HEK293 (cell line): ENCODE results near the gene NOL4L.
A peak's percentile ranks its signal among the peaks of the same experiment; 100 is the strongest.

Experiments used
- HOXC10 ChIP-seq: sonication (generic); formaldehyde crosslinking; IDR thresholded peaks from 2 replicates; pipeline ENCODE4 v1.8.1; 2023; ENCODE audit warnings: mild to moderate bottlenecking, missing genetic modification reagents
- KLF16 ChIP-seq: fragments of 450-650 bp; formaldehyde crosslinking; IDR thresholded peaks from 2 replicates; pipeline ENCODE4 v1.5.1; 2017; ENCODE audit warnings: missing biosample characterization, missing genetic modification characterization
- MYNN ChIP-seq: fragments of 450-650 bp; formaldehyde crosslinking; IDR thresholded peaks from 2 replicates; pipeline ENCODE4 v1.5.1; 2016; ENCODE audit warnings: missing biosample characterization, missing genetic modification characterization, borderline replicate concordance
- OVOL3 ChIP-seq: fragments of 450-650 bp; formaldehyde crosslinking; IDR thresholded peaks from 2 replicates; pipeline ENCODE4 v1.5.1; 2016; ENCODE audit warnings: missing biosample characterization, missing genetic modification characterization
- PRDM6 ChIP-seq: fragments of 450-650 bp; formaldehyde crosslinking; IDR thresholded peaks from 2 replicates; pipeline ENCODE4 v1.5.1; 2017; ENCODE audit warnings: missing biosample characterization, missing genetic modification characterization
- REPIN1 ChIP-seq: fragments of 450-650 bp; formaldehyde crosslinking; IDR thresholded peaks from 2 replicates; pipeline ENCODE4 v1.5.1; 2017; ENCODE audit warnings: missing biosample characterization, missing genetic modification characterization, low read depth
- ZBTB20 ChIP-seq: fragments of 450-650 bp; formaldehyde crosslinking; IDR thresholded peaks from 2 replicates; pipeline ENCODE4 v1.5.1; 2016; ENCODE audit warnings: missing biosample characterization, missing genetic modification characterization
- ZNF112 ChIP-seq: fragments of 450-650 bp; formaldehyde crosslinking; IDR thresholded peaks from 2 replicates; pipeline ENCODE4 v1.5.0; 2017; ENCODE audit warnings: missing biosample characterization, missing genetic modification characterization
- ZNF132 ChIP-seq: fragments of 450-650 bp; formaldehyde crosslinking; IDR thresholded peaks from 2 replicates; pipeline ENCODE4 v1.5.1; 2017; ENCODE audit warnings: missing biosample characterization, missing genetic modification characterization, borderline replicate concordance
- ZNF24 ChIP-seq: fragments of 450-650 bp; formaldehyde crosslinking; IDR thresholded peaks from 2 replicates; pipeline ENCODE4 v1.5.1; 2016; ENCODE audit warnings: missing biosample characterization, missing genetic modification characterization
- ZNF350 ChIP-seq: fragments of 450-650 bp; formaldehyde crosslinking; IDR thresholded peaks from 2 replicates; pipeline ENCODE4 v1.5.0; 2017; ENCODE audit warnings: missing biosample characterization, mild to moderate bottlenecking, missing genetic modification characterization
- ZNF514 ChIP-seq: fragments of 450-650 bp; formaldehyde crosslinking; IDR thresholded peaks from 2 replicates; pipeline ENCODE4 v1.5.1; 2016; ENCODE audit warnings: missing biosample characterization, missing genetic modification characterization
- ZNF530 ChIP-seq: fragments of 450-650 bp; formaldehyde crosslinking; IDR thresholded peaks from 2 replicates; pipeline ENCODE4 v1.5.1; 2016; ENCODE audit warnings: low read depth, missing biosample characterization, missing genetic modification characterization
- ZNF629 ChIP-seq: fragments of 450-650 bp; formaldehyde crosslinking; IDR thresholded peaks from 2 replicates; pipeline ENCODE4 v1.5.1; 2017; ENCODE audit warnings: missing biosample characterization, missing genetic modification characterization
- ZNF658 ChIP-seq: fragments of 450-650 bp; formaldehyde crosslinking; IDR thresholded peaks from 2 replicates; pipeline ENCODE4; 2016; ENCODE audit warnings: missing biosample characterization, missing genetic modification characterization
- ZNF677 ChIP-seq: fragments of 450-650 bp; IDR thresholded peaks from 2 replicates; pipeline ENCODE4 v1.5.0; 2018; ENCODE audit warnings: missing biosample characterization, mild to moderate bottlenecking, missing genetic modification characterization, moderate library complexity
- ZNF707 ChIP-seq: fragments of 450-650 bp; formaldehyde crosslinking; IDR thresholded peaks from 2 replicates; pipeline ENCODE4 v1.5.1; 2016; ENCODE audit warnings: missing biosample characterization, missing genetic modification characterization
- ZNF837 ChIP-seq: fragments of 450-650 bp; formaldehyde crosslinking; IDR thresholded peaks from 2 replicates; pipeline ENCODE4 v1.5.1; 2016; ENCODE audit warnings: missing biosample characterization, missing genetic modification characterization
- TF ChIP-seq, protein P1 (sequence below): fragments of 450-650 bp; formaldehyde crosslinking; IDR thresholded peaks from 2 replicates; pipeline ENCODE4 v1.5.1; 2016; ENCODE audit warnings: missing biosample characterization, missing genetic modification characterization
- TF ChIP-seq, protein P2 (sequence below): fragments of 450-650 bp; formaldehyde crosslinking; IDR thresholded peaks from 2 replicates; pipeline ENCODE4 v1.5.1; 2017; ENCODE audit warnings: missing biosample characterization, missing genetic modification characterization
- TF ChIP-seq, protein P3 (sequence below): fragments of 450-650 bp; formaldehyde crosslinking; IDR thresholded peaks from 2 replicates; pipeline ENCODE4 v1.5.1; 2017; ENCODE audit warnings: missing biosample characterization, missing genetic modification characterization
- TF ChIP-seq, protein P4 (sequence below): fragments of 450-650 bp; formaldehyde crosslinking; IDR thresholded peaks from 2 replicates; pipeline ENCODE4 v1.5.1; 2016; ENCODE audit warnings: missing biosample characterization, missing genetic modification characterization, low read depth
- TF ChIP-seq, protein P5 (sequence below): fragments of 450-650 bp; formaldehyde crosslinking; IDR thresholded peaks from 2 replicates; pipeline ENCODE4 v1.5.1; 2016; ENCODE audit warnings: missing biosample characterization, missing genetic modification characterization
- TF ChIP-seq, protein P6 (sequence below): fragments of 450-650 bp; formaldehyde crosslinking; IDR thresholded peaks from 2 replicates; pipeline ENCODE4 v1.5.1; 2017; ENCODE audit warnings: missing biosample characterization, mild to moderate bottlenecking, missing genetic modification characterization, moderate library complexity

NOL4L gene

GRCh38 chr20:32567384-32568178, 17.6 kb downstream of the NOL4L start (continued):
- TF ChIP-seq, protein P1, sequence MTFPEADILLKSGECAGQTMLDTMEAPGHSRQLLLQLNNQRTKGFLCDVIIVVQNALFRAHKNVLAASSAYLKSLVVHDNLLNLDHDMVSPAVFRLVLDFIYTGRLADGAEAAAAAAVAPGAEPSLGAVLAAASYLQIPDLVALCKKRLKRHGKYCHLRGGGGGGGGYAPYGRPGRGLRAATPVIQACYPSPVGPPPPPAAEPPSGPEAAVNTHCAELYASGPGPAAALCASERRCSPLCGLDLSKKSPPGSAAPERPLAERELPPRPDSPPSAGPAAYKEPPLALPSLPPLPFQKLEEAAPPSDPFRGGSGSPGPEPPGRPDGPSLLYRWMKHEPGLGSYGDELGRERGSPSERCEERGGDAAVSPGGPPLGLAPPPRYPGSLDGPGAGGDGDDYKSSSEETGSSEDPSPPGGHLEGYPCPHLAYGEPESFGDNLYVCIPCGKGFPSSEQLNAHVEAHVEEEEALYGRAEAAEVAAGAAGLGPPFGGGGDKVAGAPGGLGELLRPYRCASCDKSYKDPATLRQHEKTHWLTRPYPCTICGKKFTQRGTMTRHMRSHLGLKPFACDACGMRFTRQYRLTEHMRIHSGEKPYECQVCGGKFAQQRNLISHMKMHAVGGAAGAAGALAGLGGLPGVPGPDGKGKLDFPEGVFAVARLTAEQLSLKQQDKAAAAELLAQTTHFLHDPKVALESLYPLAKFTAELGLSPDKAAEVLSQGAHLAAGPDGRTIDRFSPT (tag by site-specific recombination): 0 out of 2 replicates have a peak, but pooled peaks have one; percentile 19
- TF ChIP-seq ZNF629 (tag by site-specific recombination) (no peak), ZBTB20 (tag by site-specific recombination) (peak; percentile 21; the same call in 1 of the 2 replicates), ZNF514 (tag by site-specific recombination) (no peak), ZNF837 (tag by site-specific recombination) (no peak), ZNF677 (tag by site-specific recombination) (no peak), KLF16 (no peak), PRDM6 (tag by site-specific recombination) (no peak), ZNF658 (tag by site-specific recombination) (peak; percentile 68), HOXC10 (no peak), OVOL3 (tag by site-specific recombination) (no peak), ZNF530 (tag by site-specific recombination) (no peak), ZNF350 (tag by site-specific recombination) (no peak), MYNN (tag by site-specific recombination) (no peak), ZNF24 (no peak), ZNF112 (tag by site-specific recombination) (no peak), ZNF707 (tag by site-specific recombination) (no peak), ZNF132 (no peak), REPIN1 (tag by site-specific recombination) (no peak)
- TF ChIP-seq, protein P2, sequence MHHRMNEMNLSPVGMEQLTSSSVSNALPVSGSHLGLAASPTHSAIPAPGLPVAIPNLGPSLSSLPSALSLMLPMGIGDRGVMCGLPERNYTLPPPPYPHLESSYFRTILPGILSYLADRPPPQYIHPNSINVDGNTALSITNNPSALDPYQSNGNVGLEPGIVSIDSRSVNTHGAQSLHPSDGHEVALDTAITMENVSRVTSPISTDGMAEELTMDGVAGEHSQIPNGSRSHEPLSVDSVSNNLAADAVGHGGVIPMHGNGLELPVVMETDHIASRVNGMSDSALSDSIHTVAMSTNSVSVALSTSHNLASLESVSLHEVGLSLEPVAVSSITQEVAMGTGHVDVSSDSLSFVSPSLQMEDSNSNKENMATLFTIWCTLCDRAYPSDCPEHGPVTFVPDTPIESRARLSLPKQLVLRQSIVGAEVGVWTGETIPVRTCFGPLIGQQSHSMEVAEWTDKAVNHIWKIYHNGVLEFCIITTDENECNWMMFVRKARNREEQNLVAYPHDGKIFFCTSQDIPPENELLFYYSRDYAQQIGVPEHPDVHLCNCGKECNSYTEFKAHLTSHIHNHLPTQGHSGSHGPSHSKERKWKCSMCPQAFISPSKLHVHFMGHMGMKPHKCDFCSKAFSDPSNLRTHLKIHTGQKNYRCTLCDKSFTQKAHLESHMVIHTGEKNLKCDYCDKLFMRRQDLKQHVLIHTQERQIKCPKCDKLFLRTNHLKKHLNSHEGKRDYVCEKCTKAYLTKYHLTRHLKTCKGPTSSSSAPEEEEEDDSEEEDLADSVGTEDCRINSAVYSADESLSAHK (tag by site-specific recombination): no peak
- TF ChIP-seq, protein P3, sequence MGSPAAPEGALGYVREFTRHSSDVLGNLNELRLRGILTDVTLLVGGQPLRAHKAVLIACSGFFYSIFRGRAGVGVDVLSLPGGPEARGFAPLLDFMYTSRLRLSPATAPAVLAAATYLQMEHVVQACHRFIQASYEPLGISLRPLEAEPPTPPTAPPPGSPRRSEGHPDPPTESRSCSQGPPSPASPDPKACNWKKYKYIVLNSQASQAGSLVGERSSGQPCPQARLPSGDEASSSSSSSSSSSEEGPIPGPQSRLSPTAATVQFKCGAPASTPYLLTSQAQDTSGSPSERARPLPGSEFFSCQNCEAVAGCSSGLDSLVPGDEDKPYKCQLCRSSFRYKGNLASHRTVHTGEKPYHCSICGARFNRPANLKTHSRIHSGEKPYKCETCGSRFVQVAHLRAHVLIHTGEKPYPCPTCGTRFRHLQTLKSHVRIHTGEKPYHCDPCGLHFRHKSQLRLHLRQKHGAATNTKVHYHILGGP (tag by site-specific recombination): no peak
- TF ChIP-seq, protein P4, sequence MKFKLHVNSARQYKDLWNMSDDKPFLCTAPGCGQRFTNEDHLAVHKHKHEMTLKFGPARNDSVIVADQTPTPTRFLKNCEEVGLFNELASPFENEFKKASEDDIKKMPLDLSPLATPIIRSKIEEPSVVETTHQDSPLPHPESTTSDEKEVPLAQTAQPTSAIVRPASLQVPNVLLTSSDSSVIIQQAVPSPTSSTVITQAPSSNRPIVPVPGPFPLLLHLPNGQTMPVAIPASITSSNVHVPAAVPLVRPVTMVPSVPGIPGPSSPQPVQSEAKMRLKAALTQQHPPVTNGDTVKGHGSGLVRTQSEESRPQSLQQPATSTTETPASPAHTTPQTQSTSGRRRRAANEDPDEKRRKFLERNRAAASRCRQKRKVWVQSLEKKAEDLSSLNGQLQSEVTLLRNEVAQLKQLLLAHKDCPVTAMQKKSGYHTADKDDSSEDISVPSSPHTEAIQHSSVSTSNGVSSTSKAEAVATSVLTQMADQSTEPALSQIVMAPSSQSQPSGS (tag by site-specific recombination): no peak
- TF ChIP-seq, protein P5, sequence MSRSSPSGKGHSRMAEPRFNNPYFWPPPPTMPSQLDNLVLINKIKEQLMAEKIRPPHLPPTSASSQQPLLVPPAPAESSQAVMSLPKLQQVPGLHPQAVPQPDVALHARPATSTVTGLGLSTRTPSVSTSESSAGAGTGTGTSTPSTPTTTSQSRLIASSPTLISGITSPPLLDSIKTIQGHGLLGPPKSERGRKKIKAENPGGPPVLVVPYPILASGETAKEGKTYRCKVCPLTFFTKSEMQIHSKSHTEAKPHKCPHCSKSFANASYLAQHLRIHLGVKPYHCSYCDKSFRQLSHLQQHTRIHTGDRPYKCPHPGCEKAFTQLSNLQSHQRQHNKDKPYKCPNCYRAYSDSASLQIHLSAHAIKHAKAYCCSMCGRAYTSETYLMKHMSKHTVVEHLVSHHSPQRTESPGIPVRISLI (tag by site-specific recombination): no peak
- TF ChIP-seq, protein P6, sequence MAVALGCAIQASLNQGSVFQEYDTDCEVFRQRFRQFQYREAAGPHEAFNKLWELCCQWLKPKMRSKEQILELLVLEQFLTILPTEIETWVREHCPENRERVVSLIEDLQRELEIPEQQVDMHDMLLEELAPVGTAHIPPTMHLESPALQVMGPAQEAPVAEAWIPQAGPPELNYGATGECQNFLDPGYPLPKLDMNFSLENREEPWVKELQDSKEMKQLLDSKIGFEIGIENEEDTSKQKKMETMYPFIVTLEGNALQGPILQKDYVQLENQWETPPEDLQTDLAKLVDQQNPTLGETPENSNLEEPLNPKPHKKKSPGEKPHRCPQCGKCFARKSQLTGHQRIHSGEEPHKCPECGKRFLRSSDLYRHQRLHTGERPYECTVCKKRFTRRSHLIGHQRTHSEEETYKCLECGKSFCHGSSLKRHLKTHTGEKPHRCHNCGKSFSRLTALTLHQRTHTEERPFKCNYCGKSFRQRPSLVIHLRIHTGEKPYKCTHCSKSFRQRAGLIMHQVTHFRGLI (tag by site-specific recombination): no peak
